ENCODE measurements around the gene GRAP2.

Gene GRAP2

DNA sequence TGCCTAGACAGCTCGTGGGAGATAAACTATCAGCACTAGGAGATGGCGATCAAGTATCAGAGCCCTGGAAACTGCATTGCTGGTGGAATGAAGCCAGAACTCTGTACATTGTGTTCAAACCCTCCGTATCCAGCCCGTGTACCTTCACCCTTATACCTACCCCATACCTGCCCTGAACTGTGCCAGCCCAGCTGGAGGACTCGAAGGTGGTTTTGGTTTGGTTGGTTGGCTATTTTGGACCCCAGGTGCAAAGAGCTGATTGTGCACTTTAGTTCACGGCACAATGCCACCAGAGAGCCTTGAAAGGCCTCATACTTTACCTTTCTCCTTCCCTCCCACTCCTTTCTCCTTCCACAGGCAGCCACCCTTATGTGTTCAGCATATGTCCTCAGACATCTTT lies 109.9 kb downstream of the GRAP2 start:
- DNase-seq (ENCODE audit: low read depth in 2 of 2) = no peak

DNA sequence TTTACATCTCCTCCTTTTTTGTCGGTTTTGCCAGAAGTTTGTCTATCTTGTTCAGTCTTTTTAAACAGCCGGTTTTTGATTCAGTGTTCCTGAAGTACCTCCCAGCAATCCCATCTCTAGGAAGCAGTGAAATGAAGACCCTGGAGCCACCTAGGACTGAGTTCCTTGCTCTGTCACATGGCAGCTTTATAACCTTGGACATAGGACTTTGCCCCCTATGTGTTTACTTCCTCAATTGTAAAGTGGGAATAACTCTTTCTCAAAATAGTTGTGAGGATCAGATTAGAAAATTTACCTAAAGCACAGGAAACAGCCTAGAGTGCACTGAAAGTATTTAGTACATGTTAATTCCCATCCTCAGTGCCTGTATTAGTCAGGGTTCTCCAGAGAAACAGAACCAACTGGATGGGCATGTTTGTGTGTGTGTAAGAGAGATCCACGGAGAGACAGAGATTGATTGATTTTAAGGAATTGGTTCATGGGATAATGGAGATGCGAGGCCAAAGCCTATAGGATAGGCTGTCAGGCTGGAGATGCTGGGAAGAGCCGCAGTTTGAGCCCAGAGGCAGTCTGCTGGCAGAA lies 113.9 kb downstream of the GRAP2 start:
- DNase-seq (ENCODE audit: low read depth in 2 of 2) = no peak

DNA sequence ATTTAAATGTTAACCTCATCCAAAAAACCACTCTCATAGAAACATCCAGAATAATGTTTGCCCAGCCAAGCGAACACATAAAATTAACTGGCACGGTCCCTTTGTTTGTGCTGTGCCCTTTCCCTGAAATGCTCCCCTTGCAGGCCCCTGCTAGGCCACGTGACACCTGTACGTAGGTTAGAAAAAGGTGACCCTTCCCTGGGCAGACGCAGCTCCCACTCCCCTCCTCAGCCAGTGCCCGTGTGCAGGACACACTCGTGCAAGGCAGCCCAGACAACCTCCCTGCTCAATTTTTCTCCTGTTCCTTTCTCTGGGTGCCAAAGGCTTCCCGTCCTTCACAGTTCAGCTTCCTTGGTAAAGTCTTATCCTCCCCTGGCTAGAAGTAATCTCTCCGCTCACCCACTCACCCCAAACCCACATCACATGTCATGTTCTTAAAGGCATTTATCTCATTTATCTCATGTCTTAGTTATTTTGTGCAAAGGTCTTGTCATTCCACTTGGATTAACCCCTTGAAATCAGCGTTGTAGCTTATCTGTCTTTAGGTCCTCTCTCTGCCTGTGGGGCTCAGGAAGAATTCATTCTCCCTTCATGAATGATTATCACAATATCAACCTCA lies 114.6 kb downstream of the GRAP2 start:
- DNase-seq (ENCODE audit: low read depth in 2 of 2) = no peak

DNA sequence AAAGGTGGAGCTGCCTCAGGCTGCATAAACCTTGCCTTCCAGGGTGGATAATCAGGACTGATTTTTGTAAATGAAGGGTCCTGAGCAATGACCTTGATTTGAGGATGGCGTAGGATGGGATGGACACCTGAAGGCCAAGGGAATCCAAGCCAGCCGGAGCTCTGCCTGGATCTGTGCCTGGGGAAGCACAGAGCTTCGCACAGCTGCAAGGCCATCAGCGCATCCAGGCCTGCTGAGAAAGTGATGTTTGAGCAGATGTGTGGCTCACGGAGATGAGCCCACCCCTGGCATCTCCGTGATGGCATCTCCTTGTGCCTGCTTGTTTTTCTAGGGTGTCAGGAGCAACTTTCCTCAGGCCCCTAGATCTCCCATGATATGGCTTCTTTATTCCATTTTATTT lies 117.2 kb downstream of the GRAP2 start:
- DNase-seq (ENCODE audit: low read depth in 2 of 2) = no peak

DNA sequence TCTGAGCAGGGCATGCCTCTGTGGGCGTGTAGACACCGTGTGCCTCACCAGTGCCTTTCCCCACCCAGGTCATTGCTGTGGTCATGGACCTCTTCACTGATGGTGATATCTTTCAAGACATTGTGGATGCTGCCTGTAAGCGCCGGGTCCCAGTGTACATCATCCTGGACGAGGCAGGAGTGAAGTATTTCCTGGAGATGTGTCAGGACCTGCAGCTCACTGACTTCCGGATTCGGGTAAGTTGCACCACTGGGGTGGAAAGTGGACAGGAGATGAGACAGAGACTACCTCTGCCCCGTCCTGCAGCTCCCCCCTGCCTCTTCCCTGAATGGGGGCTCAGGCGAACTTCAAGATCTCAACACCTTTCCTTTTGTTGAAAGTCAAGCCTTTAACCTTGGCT lies 118.2 kb downstream of the GRAP2 start:
- DNase-seq (ENCODE audit: low read depth in 2 of 2) = no peak

DNA sequence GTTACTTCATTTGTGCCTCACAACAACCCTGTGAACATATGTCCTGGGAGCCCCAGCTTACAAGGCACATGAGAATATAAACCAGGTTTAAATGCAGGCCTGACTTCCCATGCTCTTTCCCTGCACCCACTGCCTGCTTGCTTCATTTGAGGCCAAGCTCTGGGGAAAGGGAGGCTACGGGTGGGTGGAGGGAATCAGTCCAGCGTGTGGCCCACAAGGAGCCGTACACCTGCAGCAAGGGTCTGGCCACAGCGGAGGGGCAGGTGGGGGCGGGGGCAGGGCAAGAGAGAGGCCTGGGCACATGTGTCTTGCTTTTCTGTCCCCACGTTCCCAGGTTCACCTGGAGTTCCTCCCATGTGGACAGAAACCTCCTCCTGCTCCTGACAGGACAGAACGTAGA lies 120.1 kb downstream of the GRAP2 start:
- no peak for DNase-seq (ENCODE audit: low read depth in 2 of 2)

DNA sequence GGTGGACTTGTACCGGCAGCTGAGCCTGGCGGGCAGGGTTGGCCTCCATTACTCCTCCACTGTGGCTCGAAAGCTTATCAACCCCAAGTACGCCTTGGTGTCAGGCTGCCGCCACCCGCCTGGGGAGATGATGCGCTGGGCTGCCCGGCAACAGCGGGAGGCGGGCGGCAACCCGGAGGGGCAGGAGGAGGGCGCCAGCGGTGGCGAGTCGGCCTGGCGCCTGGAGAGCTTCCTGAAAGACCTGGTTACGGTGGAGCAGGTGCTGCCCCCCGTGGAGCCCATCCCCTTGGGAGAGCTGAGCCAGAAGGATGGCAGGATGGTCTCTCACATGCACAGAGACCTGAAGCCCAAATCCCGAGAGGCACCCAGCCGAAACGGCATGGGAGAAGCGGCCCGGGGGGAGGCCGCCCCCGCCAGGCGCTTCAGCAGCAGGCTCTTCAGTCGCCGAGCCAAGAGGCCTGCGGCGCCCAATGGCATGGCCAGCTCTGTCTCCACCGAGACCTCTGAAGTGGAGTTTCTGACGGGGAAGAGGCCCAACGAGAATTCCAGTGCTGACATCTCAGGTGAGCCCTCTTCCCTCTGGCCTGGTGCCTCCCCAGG lies 120.6 kb downstream of the GRAP2 start:
- DNase-seq (ENCODE audit: low read depth in 2 of 2) = no peak

DNA sequence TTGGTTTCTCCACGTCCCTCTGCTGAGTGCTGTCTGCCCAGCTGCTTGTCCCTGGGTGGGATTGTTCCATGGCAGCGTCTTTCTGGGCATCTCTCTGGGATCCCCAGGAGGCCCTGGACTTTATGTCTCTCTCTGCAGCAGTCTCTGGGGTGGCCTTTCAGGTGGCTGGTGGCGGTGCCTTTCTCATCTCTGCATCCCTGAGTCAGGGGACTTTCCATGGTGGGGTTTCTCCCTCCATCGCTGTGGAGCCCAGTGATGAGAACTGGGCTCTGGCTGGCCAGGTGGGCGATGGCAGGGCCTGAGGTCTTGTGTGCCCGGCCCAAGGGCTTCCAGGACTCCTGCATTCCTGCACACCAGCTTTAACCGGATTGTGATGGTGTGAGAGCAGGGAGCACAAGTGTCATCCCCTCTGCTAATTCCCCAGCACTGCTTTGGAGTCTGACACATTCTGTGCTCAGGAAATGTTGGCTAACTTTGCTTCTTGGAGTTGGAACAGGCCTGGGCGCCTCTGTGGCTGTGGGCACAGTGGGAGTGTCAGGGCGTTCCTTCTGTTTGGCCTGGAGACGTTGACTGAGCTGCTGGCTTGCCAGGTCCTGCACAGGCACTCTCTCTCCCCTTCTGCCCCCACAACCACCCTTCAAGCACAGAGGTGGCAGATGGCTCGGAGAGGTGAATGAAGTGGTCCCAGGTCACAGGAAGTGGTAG lies 121.8 kb downstream of the GRAP2 start:
- DNase-seq (ENCODE audit: low read depth in 2 of 2) = no peak

Measured in stimulated activated CD8-positive, alpha-beta memory T cell treated with anti-CD3 and anti-CD28 coated beads, Interleukin-2, amount 100 ng/mL, for 1 hour (primary cell).